Natural killer cell (primary cell): ENCODE data around the gene OCLN. TPM values are rescaled to one million over a fixed set of nuclear protein-coding genes. Genes with fewer than 3 reads are reported as not detected.
"Not testable (repeated sequence)": the region's sequence is repeated elsewhere in the genome, so short reads cannot be mapped to it uniquely, and the experiment has no call there.

Experiments used
- ATAC-seq, 3 donors: fragments of 150-1000 bp in 2 of 3; fragments of 200-7000 bp in 1 of 3; cut with Tn5 transposase; 1 replicate in 1 of 3; 2 replicates in 2 of 3; pipeline ENCODE4 v1.10.0; 2021; ENCODE audit warnings: mild to moderate bottlenecking in 2 of 3, moderate library complexity in 2 of 3
- DNase-seq, 2 donors: peaks; one replicate each; pipeline versions ENCODE4 v3.0.0 to v3.0.0-alpha.2; 2013 to 2021; ENCODE audit warnings: mixed read lengths in 1 of 2
- H3K27ac ChIP-seq: one replicate; pipeline ENCODE4 v1.5.1; 2013; ENCODE audit warnings: mild to moderate bottlenecking, low read length
- H3K27me3 ChIP-seq: one replicate; pipeline ENCODE4 v1.6.1; 2013; ENCODE audit warnings: low read length; ENCODE audit not compliant: control insufficient read depth, insufficient read depth
- H3K36me3 ChIP-seq: one replicate; pipeline ENCODE4 v1.6.1; 2013; ENCODE audit warnings: low read length; ENCODE audit not compliant: control insufficient read depth, insufficient read depth
- H3K4me1 ChIP-seq: one replicate; pipeline ENCODE4 v1.6.1; 2013; ENCODE audit warnings: low read length; ENCODE audit not compliant: control insufficient read depth, insufficient read depth
- H3K4me3 ChIP-seq: one replicate; pipeline ENCODE4 v1.5.1; 2013; ENCODE audit warnings: low read length
- H3K9me3 ChIP-seq: one replicate; pipeline ENCODE4 v1.6.1; 2013; ENCODE audit warnings: low read length; ENCODE audit not compliant: control insufficient read depth, insufficient read depth
- H3K27ac Mint-ChIP-seq, 2 donors: one replicate each; pipeline ENCODE4 v1.8.0; 2022; ENCODE audit warnings: mild to moderate bottlenecking in 2 of 2, mixed read lengths in 2 of 2, moderate library complexity in 1 of 2
- H3K27me3 Mint-ChIP-seq, 2 donors: one replicate each; pipeline ENCODE4 v1.8.0; 2022; ENCODE audit warnings: low read depth in 2 of 2, mixed read lengths in 2 of 2
- H3K36me3 Mint-ChIP-seq: one replicate; pipeline ENCODE4 v1.8.0; 2022; ENCODE audit warnings: mixed read lengths
- H3K4me1 Mint-ChIP-seq, 2 donors: one replicate each; pipeline ENCODE4 v1.8.0; 2022; ENCODE audit warnings: mixed read lengths in 2 of 2
- H3K4me3 Mint-ChIP-seq: one replicate; pipeline ENCODE4 v1.8.0; 2022; ENCODE audit warnings: mild to moderate bottlenecking, moderate library complexity, mixed read lengths
- H3K9me3 Mint-ChIP-seq, 2 donors: one replicate each; pipeline ENCODE4 v1.8.0; 2022; ENCODE audit warnings: mixed read lengths in 2 of 2
- WGBS: methylation state at CpG from one replicate; pipeline ENCODE4 v1.1.7; 2013; ENCODE audit warnings: missing lambda C conversion rate; ENCODE audit not compliant: insufficient coverage; 5-methylcytosine and 5-hydroxymethylcytosine counted together
- intact Hi-C: fragments of 100-400 bp; cut with micrococcal nuclease; formaldehyde crosslinking; loops from one replicate; pipeline ENCODE4 v1.14.2; 2022
- total RNA-seq, 4 donors: library from RNA; stranded (reverse); fragments of 120-200 nt in 1 of 4; gene quantifications; one replicate each; pipeline versions ENCODE4 v1.2.3 to v1.2.4, GENCODE V29; 2013 to 2022
- TF ChIP-seq, protein P1 (sequence below): fragments of 200-600 bp; IDR thresholded peaks from one replicate; pipeline ENCODE4 v1.8.0; 2022; ENCODE audit warnings: antibody characterized with exemption

Gene OCLN
- total RNA-seq, 3 donors from 2014 or later (not counting 1 experiment from before 2014, with no cell fraction given) = 0.68 to 1.8 (median 1.3) TPM

- no peaks in the 10 kb centered on the region for H3K4me1 Mint-ChIP-seq
- 90% methylated on average over 1 of the region's 3 CpGs for WGBS
- intact Hi-C loops = no loop called here
- H3K36me3 Mint-ChIP-seq = no peaks in the 10 kb centered on the region
- H3K27me3 Mint-ChIP-seq = peaks cover 0 to 11% of the 10 kb centered on the region in 2 donors
- H3K27me3 ChIP-seq = no peaks in the 10 kb centered on the region
- H3K27ac ChIP-seq = no peak overlapping the region
- H3K9me3 Mint-ChIP-seq = no peaks in the 10 kb centered on the region
- no peaks in the 10 kb centered on the region for H3K4me1 ChIP-seq
- ATAC-seq (no peak), DNase-seq (no peak)
- no peaks in the 10 kb centered on the region for H3K36me3 ChIP-seq
- H3K27ac Mint-ChIP-seq = no peak overlapping the region
- H3K4me3 Mint-ChIP-seq = no peak overlapping the region
- no peak overlapping the region for H3K4me3 ChIP-seq
- TF ChIP-seq, protein P1, sequence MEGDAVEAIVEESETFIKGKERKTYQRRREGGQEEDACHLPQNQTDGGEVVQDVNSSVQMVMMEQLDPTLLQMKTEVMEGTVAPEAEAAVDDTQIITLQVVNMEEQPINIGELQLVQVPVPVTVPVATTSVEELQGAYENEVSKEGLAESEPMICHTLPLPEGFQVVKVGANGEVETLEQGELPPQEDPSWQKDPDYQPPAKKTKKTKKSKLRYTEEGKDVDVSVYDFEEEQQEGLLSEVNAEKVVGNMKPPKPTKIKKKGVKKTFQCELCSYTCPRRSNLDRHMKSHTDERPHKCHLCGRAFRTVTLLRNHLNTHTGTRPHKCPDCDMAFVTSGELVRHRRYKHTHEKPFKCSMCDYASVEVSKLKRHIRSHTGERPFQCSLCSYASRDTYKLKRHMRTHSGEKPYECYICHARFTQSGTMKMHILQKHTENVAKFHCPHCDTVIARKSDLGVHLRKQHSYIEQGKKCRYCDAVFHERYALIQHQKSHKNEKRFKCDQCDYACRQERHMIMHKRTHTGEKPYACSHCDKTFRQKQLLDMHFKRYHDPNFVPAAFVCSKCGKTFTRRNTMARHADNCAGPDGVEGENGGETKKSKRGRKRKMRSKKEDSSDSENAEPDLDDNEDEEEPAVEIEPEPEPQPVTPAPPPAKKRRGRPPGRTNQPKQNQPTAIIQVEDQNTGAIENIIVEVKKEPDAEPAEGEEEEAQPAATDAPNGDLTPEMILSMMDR = no peak
- no peaks in the 10 kb centered on the region for H3K9me3 ChIP-seq
Measured at GRCh38 chr5:69531406-69531801, 38.8 kb downstream of the OCLN start.

- ATAC-seq, intact Hi-C loops, H3K4me1 Mint-ChIP-seq, H3K36me3 ChIP-seq, H3K4me3 ChIP-seq, H3K36me3 Mint-ChIP-seq, H3K9me3 Mint-ChIP-seq, H3K27me3 Mint-ChIP-seq, H3K27ac ChIP-seq, H3K27me3 ChIP-seq, H3K27ac Mint-ChIP-seq, H3K4me3 Mint-ChIP-seq, DNase-seq, H3K9me3 ChIP-seq, H3K4me1 ChIP-seq: not testable (repeated sequence)
- WGBS = no CpG with 5 or more reads among the region's 3 CpGs
Measured at GRCh38 chr5:69537911-69538310, 45.3 kb downstream of the OCLN start.

DNA sequence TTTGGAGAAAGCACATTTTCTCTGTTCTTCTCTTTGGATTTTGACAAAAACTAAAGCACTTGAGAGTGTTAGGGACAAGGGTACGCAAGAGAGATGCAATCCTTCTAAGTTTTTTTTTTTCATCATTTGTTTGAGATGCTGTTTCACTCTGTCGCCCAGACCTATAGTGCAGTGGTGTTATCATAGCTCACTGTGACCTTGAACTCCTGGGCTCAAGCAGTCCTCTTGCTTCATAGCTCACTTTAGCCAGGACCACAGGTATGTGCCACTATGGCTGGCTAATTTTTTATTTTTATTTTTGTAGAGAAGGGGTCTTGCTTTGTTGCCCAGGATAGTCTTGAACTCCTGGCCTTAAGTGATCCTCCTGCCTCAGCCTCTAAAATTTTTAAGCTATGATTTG, 46.1 kb downstream of the OCLN start:
- H3K9me3 Mint-ChIP-seq, H3K9me3 ChIP-seq, H3K36me3 ChIP-seq, H3K4me3 Mint-ChIP-seq, H3K4me3 ChIP-seq, H3K27me3 ChIP-seq, ATAC-seq, intact Hi-C loops, H3K27ac Mint-ChIP-seq, H3K36me3 Mint-ChIP-seq, H3K4me1 ChIP-seq, H3K4me1 Mint-ChIP-seq, DNase-seq, H3K27me3 Mint-ChIP-seq, H3K27ac ChIP-seq: not testable (repeated sequence)
- 100% methylated on average over 1 of the region's 2 CpGs for WGBS

DNA sequence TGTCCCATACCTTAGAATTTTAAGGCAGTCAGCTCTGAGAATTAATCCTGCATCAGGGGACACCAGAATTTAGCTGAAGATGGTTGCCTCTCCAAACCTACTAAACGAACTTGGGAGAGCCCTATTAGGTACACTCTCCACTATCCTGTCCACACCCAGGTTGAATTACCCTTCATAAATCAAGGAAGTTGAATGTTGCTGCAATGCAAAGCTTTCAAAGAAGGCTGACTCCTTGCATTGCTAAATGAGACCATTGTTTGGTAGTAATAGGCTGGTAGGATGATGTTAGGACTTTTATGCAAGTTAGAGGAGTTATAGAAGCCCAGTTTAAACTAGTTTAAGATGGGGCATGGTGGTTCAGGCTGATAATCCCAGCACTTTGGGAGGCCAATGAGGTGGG, 48.8 kb downstream of the OCLN start:
- H3K27ac Mint-ChIP-seq, H3K4me1 ChIP-seq, H3K4me3 ChIP-seq, DNase-seq, H3K4me3 Mint-ChIP-seq, ATAC-seq, H3K9me3 Mint-ChIP-seq, H3K27me3 ChIP-seq, H3K36me3 Mint-ChIP-seq, H3K27me3 Mint-ChIP-seq, H3K4me1 Mint-ChIP-seq, H3K9me3 ChIP-seq, H3K27ac ChIP-seq, H3K36me3 ChIP-seq, intact Hi-C loops: not testable (repeated sequence)
- WGBS = no CpG with 5 or more reads among the region's 1 CpG

GRCh38 chr5:69542838-69543618, 50.4 kb downstream of the OCLN start:
- H3K27me3 ChIP-seq, H3K4me1 Mint-ChIP-seq, H3K27me3 Mint-ChIP-seq, H3K27ac ChIP-seq, H3K4me1 ChIP-seq, H3K9me3 ChIP-seq, H3K4me3 Mint-ChIP-seq, H3K4me3 ChIP-seq, H3K36me3 ChIP-seq, H3K9me3 Mint-ChIP-seq, ATAC-seq, DNase-seq, intact Hi-C loops, H3K36me3 Mint-ChIP-seq, H3K27ac Mint-ChIP-seq: not testable (repeated sequence)
- WGBS = no CpG with 5 or more reads among the region's 3 CpGs

- H3K4me3 ChIP-seq, H3K9me3 Mint-ChIP-seq, H3K27me3 Mint-ChIP-seq, H3K27ac ChIP-seq, ATAC-seq, H3K9me3 ChIP-seq, H3K27me3 ChIP-seq, H3K4me1 Mint-ChIP-seq, H3K4me3 Mint-ChIP-seq, DNase-seq, H3K36me3 Mint-ChIP-seq, intact Hi-C loops, H3K36me3 ChIP-seq, H3K27ac Mint-ChIP-seq, H3K4me1 ChIP-seq: not testable (repeated sequence)
- no CpG with 5 or more reads among the region's 7 CpGs for WGBS
Measured at GRCh38 chr5:69544602-69545001, 52.0 kb downstream of the OCLN start.

- peak; percentile 99 to 100 (median 99) for ATAC-seq
- H3K9me3 ChIP-seq, H3K27me3 Mint-ChIP-seq, H3K27ac ChIP-seq, H3K36me3 Mint-ChIP-seq, H3K9me3 Mint-ChIP-seq, H3K4me1 ChIP-seq, intact Hi-C loops, H3K36me3 ChIP-seq, H3K4me1 Mint-ChIP-seq, H3K27me3 ChIP-seq: not testable (repeated sequence)
- Mint-ChIP-seq H3K4me3 (peak within 1 kb of the TSS; percentile 98), H3K27ac (peak within 1 kb of the TSS; percentile 78 to 92)
- WGBS = 0% methylated on average over 28 of the region's 40 CpGs
- DNase-seq = peak; percentile 60 to 81
- peak within 1 kb of the TSS; percentile 42 for H3K4me3 ChIP-seq
Measured at GRCh38 chr5:69559908-69560330, 67.3 kb downstream of the OCLN start, which contains the start of gene GTF2H2C. GTF2H2C (plus strand) TSS chr5:69560191; CDS start chr5:69565133, 4,942 bp downstream.
